Measurements from ENCODE around the gene TMEM39A.

The TMEM39A gene

DNA sequence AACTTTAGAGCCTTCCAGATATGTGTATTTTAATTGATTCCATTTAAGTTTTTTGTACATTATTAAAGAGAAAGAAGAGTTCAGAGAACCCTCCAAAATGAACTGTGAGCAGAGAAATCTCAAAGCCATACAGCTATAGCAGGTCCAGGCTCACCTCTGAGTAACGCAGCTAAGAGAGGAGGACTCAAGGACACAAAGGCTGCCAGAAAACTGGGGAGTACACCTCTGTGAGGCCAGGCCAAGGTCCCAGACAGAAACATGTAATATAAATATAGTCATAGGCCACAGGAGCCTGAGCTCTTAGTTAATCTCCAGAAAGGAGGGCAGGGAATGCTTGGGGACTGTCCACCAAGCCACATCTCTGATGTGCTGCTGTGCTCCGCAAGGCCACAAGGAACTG is 66.5 kb downstream of the TMEM39A start:
- no peaks in the 10 kb centered on the region for H3F3A ChIP-seq (ENCODE audit: insufficient read depth, low read length)
- no peak overlapping the region for H3K4me3 ChIP-seq (ENCODE audit: low read depth, low read length, poor library complexity, severe bottlenecking)
- H3K4me2 ChIP-seq (ENCODE audit: low read length), result no peak overlapping the region
- H3K9me2 ChIP-seq (ENCODE audit: low read depth, low read length), result no peaks in the 10 kb centered on the region
- H3K27ac ChIP-seq (ENCODE audit: low read depth, low read length, poor library complexity, severe bottlenecking), result no peak overlapping the region
- H3K79me2 ChIP-seq (ENCODE audit: insufficient read depth, low read length), result no peaks in the 10 kb centered on the region
- TF ChIP-seq, protein P1, sequence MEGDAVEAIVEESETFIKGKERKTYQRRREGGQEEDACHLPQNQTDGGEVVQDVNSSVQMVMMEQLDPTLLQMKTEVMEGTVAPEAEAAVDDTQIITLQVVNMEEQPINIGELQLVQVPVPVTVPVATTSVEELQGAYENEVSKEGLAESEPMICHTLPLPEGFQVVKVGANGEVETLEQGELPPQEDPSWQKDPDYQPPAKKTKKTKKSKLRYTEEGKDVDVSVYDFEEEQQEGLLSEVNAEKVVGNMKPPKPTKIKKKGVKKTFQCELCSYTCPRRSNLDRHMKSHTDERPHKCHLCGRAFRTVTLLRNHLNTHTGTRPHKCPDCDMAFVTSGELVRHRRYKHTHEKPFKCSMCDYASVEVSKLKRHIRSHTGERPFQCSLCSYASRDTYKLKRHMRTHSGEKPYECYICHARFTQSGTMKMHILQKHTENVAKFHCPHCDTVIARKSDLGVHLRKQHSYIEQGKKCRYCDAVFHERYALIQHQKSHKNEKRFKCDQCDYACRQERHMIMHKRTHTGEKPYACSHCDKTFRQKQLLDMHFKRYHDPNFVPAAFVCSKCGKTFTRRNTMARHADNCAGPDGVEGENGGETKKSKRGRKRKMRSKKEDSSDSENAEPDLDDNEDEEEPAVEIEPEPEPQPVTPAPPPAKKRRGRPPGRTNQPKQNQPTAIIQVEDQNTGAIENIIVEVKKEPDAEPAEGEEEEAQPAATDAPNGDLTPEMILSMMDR (IDR thresholded peaks at IDR 0.05; ENCODE audit: low read length), result no peak
- no peak for TF ChIP-seq EZH2 (IDR thresholded peaks at IDR 0.05; ENCODE audit: borderline replicate concordance, low read length)
- H3K36me3 ChIP-seq (ENCODE audit: insufficient read depth, low read length), result no peaks in the 10 kb centered on the region
- H3K9me3 ChIP-seq (ENCODE audit: low read length), result no peaks in the 10 kb centered on the region
- H2AFZ ChIP-seq (ENCODE audit: low read length), result no peak overlapping the region
- no peaks in the 10 kb centered on the region for H4K20me1 ChIP-seq (ENCODE audit: insufficient read depth, low read length)
- H3K27me3 ChIP-seq (ENCODE audit: insufficient read depth, low read length), result no peaks in the 10 kb centered on the region
- no peak overlapping the region for H3K9ac ChIP-seq (ENCODE audit: low read length)
- peaks cover 15% of the 10 kb centered on the region for H3K4me1 ChIP-seq (ENCODE audit: insufficient read depth, low read length, severe bottlenecking)

DNA sequence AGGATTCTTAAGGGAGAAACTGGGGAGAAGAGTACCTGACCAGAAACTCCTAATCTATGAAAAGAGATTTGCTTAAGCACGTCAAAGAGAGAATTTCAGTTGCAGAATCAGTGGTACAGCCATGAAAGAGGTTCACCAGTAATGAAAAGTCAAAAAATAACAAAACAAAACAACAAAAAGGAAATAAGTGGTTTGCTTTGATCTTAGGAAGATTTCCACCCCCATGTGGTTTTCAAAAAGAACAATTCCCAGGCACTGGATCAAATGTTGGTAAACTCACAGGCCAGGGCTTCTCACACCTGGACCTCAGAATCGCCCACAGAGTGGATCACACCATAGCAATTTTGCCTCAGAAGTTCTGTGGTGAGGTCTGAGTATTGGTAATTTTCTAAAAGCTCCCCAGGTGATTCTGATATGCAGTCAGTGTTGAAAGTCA is 67.5 kb downstream of the TMEM39A start:
- no peak for TF ChIP-seq EZH2 (IDR thresholded peaks at IDR 0.05; ENCODE audit: borderline replicate concordance, low read length)
- TF ChIP-seq, protein P1 (IDR thresholded peaks at IDR 0.05; ENCODE audit: low read length), result no peak
- Histone ChIP-seq H3K4me1 (ENCODE audit: insufficient read depth, low read length, severe bottlenecking) (peaks cover 6% of the 10 kb centered on the region), H3K9me3 (ENCODE audit: low read length) (no peaks in the 10 kb centered on the region), H3K27ac (ENCODE audit: low read depth, low read length, poor library complexity, severe bottlenecking) (no peak overlapping the region), H3K27me3 (ENCODE audit: insufficient read depth, low read length) (no peaks in the 10 kb centered on the region), H3K36me3 (ENCODE audit: insufficient read depth, low read length) (no peaks in the 10 kb centered on the region), H3K9me2 (ENCODE audit: low read depth, low read length) (no peaks in the 10 kb centered on the region), H3K4me3 (ENCODE audit: low read depth, low read length, poor library complexity, severe bottlenecking) (no peak overlapping the region), H3K4me2 (ENCODE audit: low read length) (no peak overlapping the region), H3K79me2 (ENCODE audit: insufficient read depth, low read length) (no peaks in the 10 kb centered on the region), H4K20me1 (ENCODE audit: insufficient read depth, low read length) (no peaks in the 10 kb centered on the region), H3F3A (ENCODE audit: insufficient read depth, low read length) (no peaks in the 10 kb centered on the region), H2AFZ (ENCODE audit: low read length) (no peak overlapping the region), H3K9ac (ENCODE audit: low read length) (no peak overlapping the region)

DNA sequence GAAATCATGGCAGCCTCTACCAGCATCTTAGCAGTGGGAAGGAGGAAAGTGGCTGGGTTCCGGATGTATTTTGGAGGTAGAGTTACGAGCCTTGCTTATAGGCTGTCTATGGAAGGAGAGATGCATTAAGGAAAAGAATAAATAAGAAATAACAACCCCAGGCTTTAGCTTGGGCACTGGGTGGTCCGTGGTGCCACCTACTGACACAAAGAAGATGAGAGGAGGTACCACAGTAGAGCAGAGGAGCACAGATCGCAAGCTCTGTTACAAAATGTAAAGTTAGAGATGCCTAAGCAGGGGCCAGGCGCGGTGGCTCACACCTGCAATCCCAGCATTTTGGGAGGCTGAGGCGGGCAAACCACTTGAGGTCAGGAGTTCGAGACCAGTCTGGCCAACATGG is 74.8 kb downstream of the TMEM39A start:
- H3K79me2 ChIP-seq (ENCODE audit: insufficient read depth, low read length), result no peaks in the 10 kb centered on the region
- no peak overlapping the region for H2AFZ ChIP-seq (ENCODE audit: low read length)
- no peaks in the 10 kb centered on the region for H3F3A ChIP-seq (ENCODE audit: insufficient read depth, low read length)
- TF ChIP-seq, protein P1 (IDR thresholded peaks at IDR 0.05; ENCODE audit: low read length), result no peak
- no peak for TF ChIP-seq EZH2 (IDR thresholded peaks at IDR 0.05; ENCODE audit: borderline replicate concordance, low read length)
- no peaks in the 10 kb centered on the region for H3K9me3 ChIP-seq (ENCODE audit: low read length)
- H3K36me3 ChIP-seq (ENCODE audit: insufficient read depth, low read length), result no peaks in the 10 kb centered on the region
- H4K20me1 ChIP-seq (ENCODE audit: insufficient read depth, low read length), result no peaks in the 10 kb centered on the region
- H3K27ac ChIP-seq (ENCODE audit: low read depth, low read length, poor library complexity, severe bottlenecking), result no peak overlapping the region
- no peak overlapping the region for H3K4me2 ChIP-seq (ENCODE audit: low read length)
- no peaks in the 10 kb centered on the region for H3K27me3 ChIP-seq (ENCODE audit: insufficient read depth, low read length)
- no peaks in the 10 kb centered on the region for H3K4me1 ChIP-seq (ENCODE audit: insufficient read depth, low read length, severe bottlenecking)
- H3K4me3 ChIP-seq (ENCODE audit: low read depth, low read length, poor library complexity, severe bottlenecking), result no peak overlapping the region
- no peak overlapping the region for H3K9ac ChIP-seq (ENCODE audit: low read length)
- no peaks in the 10 kb centered on the region for H3K9me2 ChIP-seq (ENCODE audit: low read depth, low read length)

All from OCI-LY1 (cell line).